Endothelial cell of umbilical vein (primary cell): ENCODE data around the gene FIGLA. TPM values are rescaled to one million over a fixed set of nuclear protein-coding genes. Genes with fewer than 3 reads are reported as not detected.

ENCODE experiments used
- BruUV-seq: library from RNA; stranded (reverse); fragments of 400-500 nt; replicated peaks from 2 replicates; lab custom pipeline; 2021; lab: Mats Ljungman, UMichigan
- CTCF ChIA-PET: fragments of 300-600, 350-600 bp; sonication (Branson Sonifier 250); formaldehyde crosslinking; loops from one replicate; lab custom pipeline; 2021; ENCODE audit warnings: antibody characterized with exemption, inconsistent platforms; lab: Charles Lee
- POLR2A ChIA-PET: fragments of 300-600, 350-600 bp; sonication (Branson Sonifier 250); formaldehyde crosslinking; loops from one replicate; lab custom pipeline; 2021; ENCODE audit warnings: antibody characterized with exemption, inconsistent platforms; lab: Charles Lee
- DNase-seq: peaks from one replicate; pipeline ENCODE4 v3.0.0-alpha.2; 2011; ENCODE audit warnings: low read depth, low spot score
- FAIRE-seq: peaks from 2 replicates; lab custom pipeline; 2011; peaks lifted over from hg19 to GRCh38; lab: Jason Lieb, UNC
- H2AFZ ChIP-seq: 2 replicates; pipeline ENCODE4 v1.6.0; 2012; ENCODE audit warnings: low read depth, low read length, control low read depth, inconsistent platforms
- H3K27ac ChIP-seq: 2 replicates; pipeline ENCODE4 v1.5.1; 2011; ENCODE audit warnings: low read depth, mild to moderate bottlenecking, control low read depth, low read length, moderate library complexity; ENCODE audit not compliant: insufficient read depth
- H3K27me3 ChIP-seq, 2 experiments: 2 replicates each; pipeline versions ENCODE4 v1.6.0 to v1.6.1; 2011; ENCODE audit warnings: low read length in 2 of 2, mixed read lengths in 1 of 2; ENCODE audit not compliant: control insufficient read depth in 2 of 2, insufficient read depth in 2 of 2
- H3K36me3 ChIP-seq, 2 experiments: 2 replicates in 1 of 2; 3 replicates in 1 of 2; pipeline ENCODE4 v1.5.1; 2011; ENCODE audit warnings: low read length in 2 of 2, mild to moderate bottlenecking in 1 of 2, moderate library complexity in 1 of 2; ENCODE audit not compliant: control insufficient read depth in 2 of 2, insufficient read depth in 2 of 2; ENCODE audit errors: extremely low read depth in 1 of 2
- H3K4me1 ChIP-seq: 3 replicates; pipeline ENCODE4 v1.5.1; 2011; ENCODE audit warnings: mild to moderate bottlenecking, low read length; ENCODE audit not compliant: control insufficient read depth, insufficient read depth; ENCODE audit errors: extremely low read depth
- H3K4me2 ChIP-seq: 2 replicates; pipeline ENCODE4 v1.6.1; 2011; ENCODE audit warnings: low read length, control low read depth, mixed read lengths; ENCODE audit not compliant: insufficient read depth
- H3K4me3 ChIP-seq, 3 experiments: fragments of 200-600 bp in 1 of 3; sonication (generic), shearing (Covaris generic) in 1 of 3; replicated peaks in 1 of 3; 2 replicates each; pipeline ENCODE4 v1.5.1; 2011 to 2016; ENCODE audit warnings: control low read depth in 3 of 3, low read length in 3 of 3, mild to moderate bottlenecking in 2 of 3, inconsistent platforms in 1 of 3, low read depth in 1 of 3, moderate library complexity in 1 of 3; ENCODE audit not compliant: insufficient read depth in 1 of 3
- H3K79me2 ChIP-seq: 2 replicates; pipeline ENCODE4 v1.6.0; 2012; ENCODE audit warnings: low read length, inconsistent platforms; ENCODE audit not compliant: control insufficient read depth, insufficient read depth
- H3K9ac ChIP-seq: replicated peaks from 2 replicates; pipeline ENCODE3; 2011; ENCODE audit warnings: low read length, control low read depth; ENCODE audit not compliant: insufficient read depth; ENCODE audit errors: extremely low read depth
- H3K9me1 ChIP-seq: replicated peaks from 3 replicates; pipeline ENCODE4 v1.6.0; 2011; ENCODE audit warnings: mild to moderate bottlenecking, low read length; ENCODE audit not compliant: control insufficient read depth, insufficient read depth; ENCODE audit errors: extremely low read depth
- H3K9me3 ChIP-seq: replicated peaks from 2 replicates; pipeline ENCODE4 v1.5.1; 2012; ENCODE audit warnings: low read length, inconsistent platforms; ENCODE audit not compliant: control insufficient read depth, insufficient read depth
- H4K20me1 ChIP-seq: replicated peaks from 2 replicates; pipeline ENCODE3; 2011; ENCODE audit warnings: mild to moderate bottlenecking, low read length; ENCODE audit not compliant: control insufficient read depth, insufficient read depth; ENCODE audit errors: extremely low read depth
- CTCF ChIP-seq, 2 donors: IDR thresholded peaks; 1 replicate in 1 of 2; 2 replicates in 1 of 2; pipeline ENCODE4 v1.5.1; 2011; ENCODE audit warnings: low read length in 2 of 2, mild to moderate bottlenecking in 2 of 2, moderate library complexity in 2 of 2, control low read depth in 1 of 2, inconsistent platforms in 1 of 2, low read depth in 1 of 2; ENCODE audit not compliant: insufficient read depth in 1 of 2; ENCODE audit errors: extremely low read depth in 1 of 2
- EZH2 ChIP-seq: IDR thresholded peaks from 2 replicates; pipeline ENCODE4 v1.6.1; 2012; ENCODE audit warnings: borderline replicate concordance, low read depth, mild to moderate bottlenecking, moderate library complexity, low read length, inconsistent platforms; ENCODE audit not compliant: severe bottlenecking
- FOS ChIP-seq: IDR thresholded peaks from 2 replicates; pipeline ENCODE4 v1.6.1; 2011; ENCODE audit warnings: mild to moderate bottlenecking, low read length, moderate library complexity, borderline replicate concordance; ENCODE audit not compliant: insufficient read depth
- GATA2 ChIP-seq: IDR thresholded peaks from 2 replicates; pipeline ENCODE4 v1.7.0; 2011; ENCODE audit warnings: low read depth, mild to moderate bottlenecking, moderate library complexity, mixed read lengths, low read length; ENCODE audit not compliant: insufficient read length, insufficient read depth
- JUN ChIP-seq: IDR thresholded peaks from 2 replicates; pipeline ENCODE4 v1.6.1; 2011; ENCODE audit warnings: borderline replicate concordance, low read depth; ENCODE audit not compliant: insufficient read length, insufficient read depth
- MAX ChIP-seq: IDR thresholded peaks from 2 replicates; pipeline ENCODE4 v1.6.1; 2011; ENCODE audit not compliant: insufficient read depth, insufficient read length
- MYC ChIP-seq: IDR thresholded peaks from one replicate; pipeline ENCODE4 v1.6.1; 2011; ENCODE audit warnings: mild to moderate bottlenecking, low read depth, low read length
- POLR2A ChIP-seq: IDR thresholded peaks from 2 replicates; pipeline ENCODE4 v1.6.1; 2012; ENCODE audit warnings: low read depth, mild to moderate bottlenecking, control low read depth, low read length
- POLR2AphosphoS5 ChIP-seq: IDR thresholded peaks from 2 replicates; pipeline ENCODE4 v1.6.1; 2012; ENCODE audit warnings: low read depth, mild to moderate bottlenecking, control low read depth, low read length, moderate library complexity; ENCODE audit not compliant: insufficient read depth
- dilution Hi-C: fragments of 300-500 bp; cut with MboI; formaldehyde crosslinking; loops from one replicate; pipeline ENCODE4 v1.15.0; 2019; ENCODE audit warnings: low sequenced_read_pairs; ENCODE audit not compliant: extremely low pct_ligation_motif_present
- intact Hi-C: fragments of 100-400 bp; cut with micrococcal nuclease; formaldehyde crosslinking; loops from one replicate; pipeline ENCODE4 v1.10.0; 2022
- polyA plus RNA-seq, 4 experiments: library from polyadenylated mRNA; depleted of rRNA in 3 of 4; stranded (reverse) in 3 of 4; unstranded in 1 of 4; fragments of >200 nt; gene quantifications; 2 replicates each; pipeline versions ENCODE4 v1.2.1 to v1.2.3, GENCODE V29; 2011 to 2012; ENCODE audit warnings: missing spikeins in 1 of 4
- total RNA-seq: library from RNA; stranded (reverse); gene quantifications from 2 replicates; pipeline ENCODE4 v1.2.3, GENCODE V29; 2021

FIGLA gene
- total and polyA plus RNA-seq, 2 donors (not counting 3 experiments of a cell fraction or from before 2014, with no cell fraction given) = not detected

- Histone ChIP-seq H3K4me1 (peaks cover 20% of the 10 kb centered on the region), H3K9me3 (no peaks in the 10 kb centered on the region), H3K36me3 (no peaks in the 10 kb centered on the region), H3K9ac (no peak overlapping the region), H3K4me2 (no peak overlapping the region), H3K79me2 (no peaks in the 10 kb centered on the region), H4K20me1 (no peaks in the 10 kb centered on the region), H3K27ac (no peak overlapping the region), H3K4me3 (no peak overlapping the region), H3K27me3 (peaks cover 2 to 7% of the 10 kb centered on the region in 2 experiments), H2AFZ (no peak overlapping the region), H3K9me1 (no peaks in the 10 kb centered on the region)
- intact Hi-C loops (no loop called here), dilution Hi-C loops (no loop called here)
- BruUV-seq = no TSS peak
- DNase-seq = no peak
- TF ChIP-seq FOS = no peak
- TF ChIP-seq EZH2 = no peak
- TF ChIP-seq POLR2A = no peak
- ChIA-PET POLR2A (no interaction called here), CTCF (no interaction called here)
- FAIRE-seq = no peak
Measured at GRCh38 chr2:70832386-70832785, 41.9 kb upstream of the FIGLA start.

- dilution Hi-C loops = no loop called here
- intact Hi-C loops = no loop called here
- Histone ChIP-seq H3K4me1 (peaks cover 20% of the 10 kb centered on the region), H3K4me2 (no peak overlapping the region), H3K4me3 (no peak overlapping the region), H3K36me3 (no peaks in the 10 kb centered on the region), H3K27me3 (peaks cover 2 to 7% of the 10 kb centered on the region in 2 experiments), H4K20me1 (no peaks in the 10 kb centered on the region), H2AFZ (no peak overlapping the region), H3K9me1 (no peaks in the 10 kb centered on the region), H3K79me2 (no peaks in the 10 kb centered on the region), H3K9ac (no peak overlapping the region), H3K9me3 (no peaks in the 10 kb centered on the region), H3K27ac (no peak overlapping the region)
- FAIRE-seq (peak; percentile 26), DNase-seq (peak; percentile 49)
- no TSS peak for BruUV-seq
- TF ChIP-seq MAX (no peak), EZH2 (no peak), JUN (no peak), MYC (no peak), GATA2 (no peak), FOS (no peak), POLR2AphosphoS5 (no peak), POLR2A (no peak), CTCF (IDR thresholded peaks at IDR 0.05; ENCODE audit: extremely low read depth in 1 of 2, insufficient read depth in 1 of 2, low read depth in 1 of 2, low read length in 2 of 2) (no peak)
- POLR2A ChIA-PET = no interaction called here
- CTCF ChIA-PET = no interaction called here
Measured at GRCh38 chr2:70831861-70832260, 41.4 kb upstream of the FIGLA start.
